ENCODE results near the gene TENT4B. TPM values are rescaled to one million over a fixed set of nuclear protein-coding genes. Genes with fewer than 3 reads are reported as not detected.

TENT4B gene
- total RNA-seq, 1 donor, result 12.5 TPM

DNA sequence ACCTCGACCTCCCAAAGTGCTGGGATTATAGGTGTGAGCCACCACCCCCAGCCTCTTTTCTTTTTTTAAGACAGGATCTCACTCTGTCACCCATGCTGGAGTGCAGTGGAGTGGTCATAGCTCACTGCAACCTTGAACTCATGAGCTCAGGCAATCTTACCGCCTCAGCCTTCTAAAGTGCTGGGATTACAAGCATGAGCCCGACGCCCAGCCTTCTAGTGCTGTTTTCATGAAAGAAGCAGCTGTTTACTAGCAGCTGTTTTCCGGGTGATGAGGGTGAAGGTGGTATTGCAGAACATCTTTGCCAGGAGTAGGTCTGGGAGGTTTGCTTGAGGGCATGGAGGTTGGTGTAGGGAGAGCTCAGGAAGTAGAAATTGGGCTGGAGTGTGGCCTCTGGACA, 115.2 kb downstream of the TENT4B start:
- TF ChIP-seq, protein P1, sequence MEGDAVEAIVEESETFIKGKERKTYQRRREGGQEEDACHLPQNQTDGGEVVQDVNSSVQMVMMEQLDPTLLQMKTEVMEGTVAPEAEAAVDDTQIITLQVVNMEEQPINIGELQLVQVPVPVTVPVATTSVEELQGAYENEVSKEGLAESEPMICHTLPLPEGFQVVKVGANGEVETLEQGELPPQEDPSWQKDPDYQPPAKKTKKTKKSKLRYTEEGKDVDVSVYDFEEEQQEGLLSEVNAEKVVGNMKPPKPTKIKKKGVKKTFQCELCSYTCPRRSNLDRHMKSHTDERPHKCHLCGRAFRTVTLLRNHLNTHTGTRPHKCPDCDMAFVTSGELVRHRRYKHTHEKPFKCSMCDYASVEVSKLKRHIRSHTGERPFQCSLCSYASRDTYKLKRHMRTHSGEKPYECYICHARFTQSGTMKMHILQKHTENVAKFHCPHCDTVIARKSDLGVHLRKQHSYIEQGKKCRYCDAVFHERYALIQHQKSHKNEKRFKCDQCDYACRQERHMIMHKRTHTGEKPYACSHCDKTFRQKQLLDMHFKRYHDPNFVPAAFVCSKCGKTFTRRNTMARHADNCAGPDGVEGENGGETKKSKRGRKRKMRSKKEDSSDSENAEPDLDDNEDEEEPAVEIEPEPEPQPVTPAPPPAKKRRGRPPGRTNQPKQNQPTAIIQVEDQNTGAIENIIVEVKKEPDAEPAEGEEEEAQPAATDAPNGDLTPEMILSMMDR (IDR thresholded peaks at IDR 0.05; ENCODE audit: insufficient read depth, low read depth, low read length), result no peak
- no peak for DNase-seq (ENCODE audit: low read depth)
- no peak overlapping the region for H3K4me3 ChIP-seq (ENCODE audit: low read depth, low read length)

- TF ChIP-seq, protein P1 (IDR thresholded peaks at IDR 0.05; ENCODE audit: insufficient read depth, low read depth, low read length), result no peak
- DNase-seq (ENCODE audit: low read depth), result no peak
- no peak overlapping the region for H3K4me3 ChIP-seq (ENCODE audit: low read depth, low read length)
These were observed 116.1 kb downstream of the TENT4B start for GRCh38 chr16:50269061-50269705.

DNA sequence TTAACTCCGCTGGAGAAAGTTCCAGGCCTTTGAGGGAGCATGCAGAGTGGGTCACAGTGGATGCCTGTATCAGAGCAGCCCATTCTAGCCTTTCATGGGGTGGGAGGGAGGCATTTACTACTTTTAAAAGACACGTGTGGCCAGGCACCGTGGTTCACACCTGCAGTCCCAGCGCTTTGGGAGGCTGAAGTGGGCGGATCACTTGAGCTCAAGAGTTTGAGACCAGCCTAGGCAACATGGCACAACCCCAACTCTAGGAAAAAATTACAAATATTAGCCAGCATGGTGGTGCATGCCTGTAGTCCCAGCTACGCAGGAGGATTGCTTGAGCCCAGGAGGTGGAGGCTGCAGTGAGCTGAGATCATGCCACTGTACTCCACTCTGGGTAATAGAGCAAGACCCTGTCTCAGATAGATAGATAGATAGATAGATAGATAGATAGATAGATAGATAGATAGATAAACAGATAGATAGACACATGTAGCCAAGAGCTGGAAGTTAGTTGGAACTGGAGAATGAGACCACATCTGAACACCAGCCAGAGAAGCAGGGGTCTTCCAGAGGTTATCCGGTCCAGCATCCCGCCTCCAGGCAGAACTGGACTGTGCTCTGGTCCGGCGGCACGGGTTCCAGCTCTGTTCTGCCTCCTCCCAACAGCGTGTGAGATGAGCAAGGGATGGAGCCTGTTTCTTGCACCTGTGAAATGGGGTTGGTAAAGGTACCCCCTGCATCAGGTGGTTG, 116.8 kb downstream of the TENT4B start:
- no peak overlapping the region for H3K4me3 ChIP-seq (ENCODE audit: low read depth, low read length)
- no peak for DNase-seq (ENCODE audit: low read depth)
- TF ChIP-seq, protein P1 (IDR thresholded peaks at IDR 0.05; ENCODE audit: insufficient read depth, low read depth, low read length), result no peak

DNA sequence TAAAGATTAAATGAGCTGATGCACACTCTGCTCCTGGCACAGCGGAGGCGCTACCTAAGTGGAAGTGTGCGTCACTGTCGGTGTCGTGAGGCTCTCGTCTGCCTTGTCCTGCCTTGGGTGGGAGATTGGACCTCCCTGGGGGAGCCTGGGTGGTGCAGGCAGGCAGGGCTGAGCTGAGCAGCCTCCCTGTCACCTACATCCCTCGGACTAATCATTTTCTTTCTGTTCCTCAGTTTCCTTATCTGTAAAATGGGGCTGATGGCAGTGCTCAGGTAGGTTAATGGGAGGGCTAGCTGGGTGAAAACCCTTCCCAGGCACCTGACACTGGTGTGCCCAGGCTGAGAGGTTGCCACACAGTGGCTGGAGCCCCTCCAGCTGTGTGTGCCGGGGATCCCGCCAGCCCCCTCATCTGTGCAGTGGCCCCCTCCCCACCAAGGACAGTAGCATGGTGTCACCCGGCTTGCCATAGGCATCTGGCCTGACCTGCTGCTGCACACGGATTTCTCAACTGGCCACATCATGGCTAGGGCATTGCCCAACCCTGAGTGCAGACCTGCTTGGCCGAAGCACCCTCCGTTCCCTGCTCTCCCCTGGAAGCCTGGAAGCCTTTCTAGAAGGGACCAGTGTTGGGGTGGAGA, 117.5 kb downstream of the TENT4B start:
- DNase-seq (ENCODE audit: low read depth), result no peak
- TF ChIP-seq, protein P1 (IDR thresholded peaks at IDR 0.05; ENCODE audit: insufficient read depth, low read depth, low read length), result no peak
- H3K4me3 ChIP-seq (ENCODE audit: low read depth, low read length), result no peak overlapping the region

- DNase-seq (ENCODE audit: low read depth), result no peak
- no peak overlapping the region for H3K4me3 ChIP-seq (ENCODE audit: low read depth, low read length)
- TF ChIP-seq, protein P1 (IDR thresholded peaks at IDR 0.05; ENCODE audit: insufficient read depth, low read depth, low read length), result no peak
These were observed 118.3 kb downstream of the TENT4B start for GRCh38 chr16:50271148-50272041.

DNA sequence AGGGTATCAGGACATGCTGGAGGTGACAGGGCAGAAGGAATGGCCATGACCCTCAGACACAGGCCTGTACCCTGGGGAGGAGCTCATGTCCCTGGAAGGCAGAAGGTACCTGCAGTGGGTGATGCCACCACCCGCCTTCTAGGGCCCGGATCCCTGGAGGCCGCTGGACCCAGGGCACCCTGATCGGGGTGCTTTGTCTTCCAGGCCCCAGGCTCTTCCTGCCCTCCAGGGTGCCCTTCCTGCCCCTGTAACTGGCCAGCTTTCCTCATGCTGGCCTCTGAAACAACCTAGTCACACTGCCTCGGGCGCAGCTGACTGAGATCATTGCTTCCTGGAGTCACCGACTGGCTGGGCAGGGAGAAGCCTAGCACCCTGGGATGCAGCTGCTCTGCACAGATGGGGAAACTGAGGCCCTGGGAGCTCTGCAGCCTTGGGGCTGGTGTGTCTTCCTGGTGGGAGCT, 119.0 kb downstream of the TENT4B start:
- DNase-seq (ENCODE audit: low read depth), result no peak
- H3K4me3 ChIP-seq (ENCODE audit: low read depth, low read length), result no peak overlapping the region
- TF ChIP-seq, protein P1 (IDR thresholded peaks at IDR 0.05; ENCODE audit: insufficient read depth, low read depth, low read length), result no peak

All from fibroblast of villous mesenchyme (primary cell).